Adrenal gland (tissue), 12 donors: ENCODE measurements around the gene MSS51. TPM values are rescaled to one million over a fixed set of nuclear protein-coding genes. Genes with fewer than 3 reads are reported as not detected.
"Not testable (repeated sequence)": the region's sequence is repeated elsewhere in the genome, so short reads cannot be mapped to it uniquely, and the experiment has no call there.

ENCODE experiments used
- DNase-seq, 7 donors: peaks; one replicate each; pipeline ENCODE4 v3.0.0-alpha.2; 2019 to 2020
- H3K27ac ChIP-seq, 5 donors: fragments of 200-600 bp; sonication (generic) in 4 of 5; 1 replicate in 3 of 5; 2 replicates in 2 of 5; pipeline versions ENCODE4 v1.5.1 to v1.8.0; 2016 to 2020; ENCODE audit warnings: mild to moderate bottlenecking in 1 of 5
- H3K27me3 ChIP-seq: fragments of 200-600 bp; 2 replicates; pipeline ENCODE4 v1.8.0; 2021
- H3K36me3 ChIP-seq, 2 donors: fragments of 200-600 bp; replicated peaks in 1 of 2; 1 replicate in 1 of 2; 2 replicates in 1 of 2; pipeline versions ENCODE4 v1.5.1 to v1.8.0; 2018 to 2022
- H3K4me1 ChIP-seq, 2 donors: fragments of 200-600 bp; replicated peaks in 1 of 2; 1 replicate in 1 of 2; 2 replicates in 1 of 2; pipeline versions ENCODE4 v1.5.1 to v1.8.0; 2018 to 2021
- H3K4me3 ChIP-seq, 4 donors: fragments of 200-600 bp; sonication (generic) in 3 of 4; one replicate each; pipeline ENCODE4 v1.5.1; 2016 to 2018
- H3K9me3 ChIP-seq, 3 donors: fragments of 200-600 bp; sonication (generic) in 1 of 3; replicated peaks in 1 of 3; 1 replicate in 2 of 3; 2 replicates in 1 of 3; pipeline versions ENCODE4 v1.5.1 to v1.8.0; 2016 to 2021
- POLR2A ChIP-seq, 2 donors: fragments of 450-650 bp; IDR thresholded peaks; one replicate each; pipeline ENCODE4 v1.6.1; 2017; ENCODE audit warnings: antibody characterized with exemption in 2 of 2, mild to moderate bottlenecking in 2 of 2, moderate library complexity in 1 of 2
- WGBS, 4 donors: extraction: QIAGEN DNeasy Blood & Tissue Kit in 2 of 4; methylation state at CpG; one replicate each; pipeline versions ENCODE4 v1.1.5 to v1.1.7; 2013 to 2017; 5-methylcytosine and 5-hydroxymethylcytosine counted together
- intact Hi-C, 2 donors: fragments of 100-400 bp; cut with DNase I; formaldehyde crosslinking; loops; one replicate each; pipeline versions ENCODE4 v1.14.1 to v1.15.0; 2022 to 2023
- polyA plus RNA-seq, 3 donors: library from polyadenylated mRNA; stranded (reverse); fragments of 200-250 nt in 2 of 3; fragments of 350-450 nt in 1 of 3; fragmentation: Illumina TruSeq in 1 of 3; extraction: RNeasy Lipid Tissue Mini Kit (QIAGEN cat#74804) in 1 of 3; gene quantifications; one replicate each; pipeline ENCODE4 v1.2.3, GENCODE V29; 2013 to 2014
- total RNA-seq, 9 donors: library from RNA; depleted of rRNA in 4 of 9; stranded (reverse); fragments of >200 nt in 4 of 9; fragments of 120-200 nt in 1 of 9; fragmentation: NEBNext Ultra II Directional in 1 of 9; extraction: Animal tissue kit (Norgen Biotek cat#: 25700) in 1 of 9; gene quantifications; one replicate each; pipeline versions ENCODE4 v1.1.0 to v1.2.4, GENCODE V29; 2013 to 2023
- TF ChIP-seq, protein P1 (sequence below), 6 experiments: fragments of 450-650 bp in 4 of 6; fragments of 200-600 bp in 2 of 6; sonication (generic) in 1 of 6; IDR thresholded peaks; 1 replicate in 5 of 6; 2 replicates in 1 of 6; pipeline versions ENCODE4 v1.5.1 to v1.8.0; 2016 to 2021; ENCODE audit warnings: antibody characterized with exemption in 6 of 6, mild to moderate bottlenecking in 2 of 6, moderate library complexity in 1 of 6
- donor health status: healthy with polysubstance abuse.
- donor health status: Bipolar disorder and iron deficiency.
- donor health status: DM: yes; HTN: yes; CAD: no.
- donor health status: DM: no; HTN: no; CAD: no.
- donor health status: DM: no; HTN: no; CAD: no.
- donor health status: DM: yes; HTN: yes; CAD: no.

The MSS51 gene
- total and polyA plus RNA-seq, 12 donors, result 0.30 to 6.4 (median 1.5) TPM

DNA sequence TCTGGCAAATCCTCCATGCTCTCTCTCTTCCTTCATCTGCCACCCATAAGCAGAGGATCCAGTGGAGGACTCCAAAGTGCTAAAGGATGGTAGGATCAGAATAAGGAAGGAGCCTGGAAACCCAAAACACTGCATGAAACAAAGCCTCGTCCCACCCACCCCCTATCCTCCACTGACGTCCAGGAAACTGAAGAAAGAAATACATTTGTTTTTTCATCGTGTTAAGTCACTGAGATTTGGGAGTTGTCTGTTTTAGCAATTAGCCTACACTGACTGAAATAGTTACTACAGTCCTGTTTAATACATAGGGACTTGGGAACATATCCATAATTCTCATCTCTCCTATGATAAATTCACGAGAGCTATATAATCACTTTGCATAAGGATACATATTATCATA, 34.3 kb downstream of the MSS51 start:
- H3K36me3 ChIP-seq, result peaks cover 0 to 43% of the 10 kb centered on the region in 2 donors
- 84 to 91% (median 87%) methylated on average over 4 of the region's 4 CpGs for WGBS, 4 donors

DNA sequence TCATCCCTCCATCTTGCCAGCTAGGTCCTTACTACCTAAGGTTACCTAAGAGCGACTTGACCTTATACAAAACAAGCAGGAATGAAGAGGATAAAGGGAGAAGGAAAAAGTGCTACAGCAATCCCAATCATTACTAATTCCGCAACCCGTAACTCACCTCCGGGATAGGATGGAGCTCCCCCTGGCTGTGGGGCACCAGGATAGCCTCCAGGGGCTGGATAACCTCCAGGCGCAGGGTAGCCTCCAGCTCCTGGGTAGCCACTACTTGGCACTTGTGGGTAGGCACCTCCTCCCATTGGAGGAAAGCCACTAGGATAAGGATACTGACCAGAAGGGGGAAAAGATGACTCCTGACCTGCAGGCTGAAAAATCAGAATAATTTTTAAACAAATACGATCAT, 35.3 kb downstream of the MSS51 start:
- Histone ChIP-seq H3K36me3 (peaks cover 0 to 43% of the 10 kb centered on the region in 2 donors), H3K27me3 (no peaks in the 10 kb centered on the region), H3K4me3 (no peak overlapping the region), H3K4me1 (peaks cover 0 to 12% of the 10 kb centered on the region in 2 donors), H3K9me3 (no peaks in the 10 kb centered on the region), H3K27ac (no peak overlapping the region)
- 94 to 98% (median 96%) methylated on average over 6 of the region's 6 CpGs for WGBS, 4 donors
- TF ChIP-seq, protein P1, sequence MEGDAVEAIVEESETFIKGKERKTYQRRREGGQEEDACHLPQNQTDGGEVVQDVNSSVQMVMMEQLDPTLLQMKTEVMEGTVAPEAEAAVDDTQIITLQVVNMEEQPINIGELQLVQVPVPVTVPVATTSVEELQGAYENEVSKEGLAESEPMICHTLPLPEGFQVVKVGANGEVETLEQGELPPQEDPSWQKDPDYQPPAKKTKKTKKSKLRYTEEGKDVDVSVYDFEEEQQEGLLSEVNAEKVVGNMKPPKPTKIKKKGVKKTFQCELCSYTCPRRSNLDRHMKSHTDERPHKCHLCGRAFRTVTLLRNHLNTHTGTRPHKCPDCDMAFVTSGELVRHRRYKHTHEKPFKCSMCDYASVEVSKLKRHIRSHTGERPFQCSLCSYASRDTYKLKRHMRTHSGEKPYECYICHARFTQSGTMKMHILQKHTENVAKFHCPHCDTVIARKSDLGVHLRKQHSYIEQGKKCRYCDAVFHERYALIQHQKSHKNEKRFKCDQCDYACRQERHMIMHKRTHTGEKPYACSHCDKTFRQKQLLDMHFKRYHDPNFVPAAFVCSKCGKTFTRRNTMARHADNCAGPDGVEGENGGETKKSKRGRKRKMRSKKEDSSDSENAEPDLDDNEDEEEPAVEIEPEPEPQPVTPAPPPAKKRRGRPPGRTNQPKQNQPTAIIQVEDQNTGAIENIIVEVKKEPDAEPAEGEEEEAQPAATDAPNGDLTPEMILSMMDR (IDR thresholded peaks at IDR 0.05), result no peak
- no peak for TF ChIP-seq POLR2A (IDR thresholded peaks at IDR 0.05)
- DNase-seq, result no peak
- intact Hi-C loops, result no loop called here

More for the DNA sequence above, 34.3 kb downstream of the MSS51 start:
- Histone ChIP-seq H3K9me3 (no peaks in the 10 kb centered on the region), H3K27me3 (no peaks in the 10 kb centered on the region), H3K27ac (no peak overlapping the region), H3K4me1 (peaks cover 0 to 16% of the 10 kb centered on the region in 2 donors), H3K4me3 (no peak overlapping the region)
- intact Hi-C loops, result no loop called here
- DNase-seq, result no peak
- TF ChIP-seq POLR2A (IDR thresholded peaks at IDR 0.05), result no peak
- TF ChIP-seq, protein P1 (IDR thresholded peaks at IDR 0.05), result no peak

DNA sequence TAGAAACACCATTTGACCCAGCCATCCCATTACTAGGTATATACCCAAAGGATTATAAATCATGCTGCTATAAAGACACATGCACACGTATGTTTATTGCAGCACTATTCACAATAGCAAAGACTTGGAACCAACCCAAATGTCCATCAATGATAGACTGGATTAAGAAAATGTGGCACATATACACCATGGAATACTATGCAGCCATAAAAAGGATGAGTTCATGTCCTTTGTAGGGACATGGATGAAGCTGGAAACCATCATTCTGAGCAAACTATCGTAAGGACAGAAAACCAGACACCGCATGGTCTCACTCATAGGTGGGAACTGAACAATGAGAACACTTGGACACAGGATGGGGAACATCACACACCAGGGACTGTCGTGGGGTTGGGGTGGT, 39.0 kb downstream of the MSS51 start:
- H3K27me3 ChIP-seq, H3K4me1 ChIP-seq, intact Hi-C loops, H3K27ac ChIP-seq, DNase-seq, H3K4me3 ChIP-seq, H3K9me3 ChIP-seq: not testable (repeated sequence)
- 95 to 99% (median 97%) methylated on average over 3 of the region's 4 CpGs for WGBS, 4 donors
- peaks cover 0 to 53% of the 10 kb centered on the region in 2 donors for H3K36me3 ChIP-seq

DNA sequence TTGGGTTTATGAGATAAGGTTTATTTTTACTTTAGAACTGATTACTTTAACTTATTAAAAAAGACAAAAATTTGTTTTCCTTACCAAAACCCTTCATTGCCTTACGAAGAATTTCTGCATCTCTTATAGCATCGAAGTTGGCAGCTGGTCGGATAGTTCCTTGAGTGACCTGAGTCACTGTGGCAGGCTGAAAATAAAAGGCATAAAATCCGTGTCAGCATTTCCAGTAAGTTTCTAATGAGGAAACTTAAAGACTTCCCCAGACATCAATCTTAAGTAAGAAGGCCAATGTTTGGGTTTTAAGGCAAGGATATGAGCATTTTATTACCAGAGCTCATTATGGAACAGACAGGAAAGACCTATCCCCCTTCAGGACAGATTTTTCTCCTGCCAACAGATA, 45.1 kb downstream of the MSS51 start:
- 75 to 91% (median 83%) methylated on average over 4 of the region's 4 CpGs for WGBS, 4 donors
- H3K27ac ChIP-seq, result no peak overlapping the region
- TF ChIP-seq, protein P1 (IDR thresholded peaks at IDR 0.05), result no peak
- TF ChIP-seq POLR2A (IDR thresholded peaks at IDR 0.05), result no peak

DNA sequence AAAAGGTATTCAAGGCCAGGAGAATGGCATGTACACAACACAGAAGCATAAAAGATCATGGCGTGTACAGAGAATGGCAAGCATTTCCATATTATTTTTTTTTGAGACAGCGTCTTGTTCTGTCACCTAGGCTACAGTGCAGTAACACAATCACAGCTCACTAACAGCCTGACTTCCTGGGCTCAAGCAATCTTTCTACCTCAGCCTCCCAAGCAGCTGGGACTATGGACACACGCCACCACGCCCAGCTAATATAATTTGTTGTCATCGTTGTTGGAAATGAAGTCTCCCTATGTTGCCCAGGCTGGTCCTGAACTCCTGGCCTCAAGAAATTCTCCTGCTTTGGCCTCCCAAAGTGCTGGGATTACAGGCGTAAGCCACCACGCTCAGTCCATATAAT, 46.8 kb downstream of the MSS51 start:
- peaks cover 0 to 77% of the 10 kb centered on the region in 2 donors for H3K36me3 ChIP-seq

More for the DNA sequence above, 45.1 kb downstream of the MSS51 start:
- Histone ChIP-seq H3K4me1 (peaks cover 0 to 6% of the 10 kb centered on the region in 2 donors), H3K4me3 (no peak overlapping the region), H3K27me3 (no peaks in the 10 kb centered on the region), H3K36me3 (peaks cover 0 to 64% of the 10 kb centered on the region in 2 donors), H3K9me3 (no peaks in the 10 kb centered on the region)
- intact Hi-C loops, result no loop called here
- no peak for DNase-seq

More for the DNA sequence above, 46.8 kb downstream of the MSS51 start:
- H3K27me3 ChIP-seq, result no peaks in the 10 kb centered on the region
- intact Hi-C loops, result no loop called here
- no peak overlapping the region for H3K27ac ChIP-seq
- TF ChIP-seq, protein P1 (IDR thresholded peaks at IDR 0.05), result no peak
- no peak for TF ChIP-seq POLR2A (IDR thresholded peaks at IDR 0.05)
- WGBS, 4 donors, result 94 to 97% (median 96%) methylated on average over 7 of the region's 7 CpGs
- no peak for DNase-seq
- H3K4me1 ChIP-seq, result peaks cover 0 to 6% of the 10 kb centered on the region in 2 donors
- H3K9me3 ChIP-seq, result no peaks in the 10 kb centered on the region
- H3K4me3 ChIP-seq, result no peak overlapping the region
